Measurements from ENCODE around the gene SLC25A21.

GRCh38 chr14:37153005-37153404, 19.4 kb downstream of the SLC25A21 start:
- no peak for TF ChIP-seq CTCF (IDR thresholded peaks at IDR 0.05)
- no peak for TF ChIP-seq POLR2AphosphoS5 (IDR thresholded peaks at IDR 0.05; ENCODE audit: low read depth, low read length)
- TF ChIP-seq REST (IDR thresholded peaks at IDR 0.05; ENCODE audit: insufficient read depth in 1 of 2, low read depth in 2 of 2, low read length in 1 of 2), result no peak
- TF ChIP-seq SIN3A (IDR thresholded peaks at IDR 0.05; ENCODE audit: borderline replicate concordance, insufficient read depth, low read depth, low read length), result no peak
